GM12892 (cell line): ENCODE results near the gene ABTB2.

ENCODE experiments used
- POLR2A ChIP-seq: IDR thresholded peaks from 2 replicates; pipeline ENCODE4 v1.6.1; 2011; ENCODE audit warnings: low read depth, low read length, control low read depth
- POLR2AphosphoS5 ChIP-seq: IDR thresholded peaks from 2 replicates; pipeline ENCODE4 v1.6.1; 2011; ENCODE audit warnings: low read depth, low read length, control low read depth
- TAF1 ChIP-seq: IDR thresholded peaks from 2 replicates; pipeline ENCODE4 v1.6.1; 2011; ENCODE audit warnings: low read depth, mild to moderate bottlenecking, control low read depth, low read length, borderline replicate concordance

DNA sequence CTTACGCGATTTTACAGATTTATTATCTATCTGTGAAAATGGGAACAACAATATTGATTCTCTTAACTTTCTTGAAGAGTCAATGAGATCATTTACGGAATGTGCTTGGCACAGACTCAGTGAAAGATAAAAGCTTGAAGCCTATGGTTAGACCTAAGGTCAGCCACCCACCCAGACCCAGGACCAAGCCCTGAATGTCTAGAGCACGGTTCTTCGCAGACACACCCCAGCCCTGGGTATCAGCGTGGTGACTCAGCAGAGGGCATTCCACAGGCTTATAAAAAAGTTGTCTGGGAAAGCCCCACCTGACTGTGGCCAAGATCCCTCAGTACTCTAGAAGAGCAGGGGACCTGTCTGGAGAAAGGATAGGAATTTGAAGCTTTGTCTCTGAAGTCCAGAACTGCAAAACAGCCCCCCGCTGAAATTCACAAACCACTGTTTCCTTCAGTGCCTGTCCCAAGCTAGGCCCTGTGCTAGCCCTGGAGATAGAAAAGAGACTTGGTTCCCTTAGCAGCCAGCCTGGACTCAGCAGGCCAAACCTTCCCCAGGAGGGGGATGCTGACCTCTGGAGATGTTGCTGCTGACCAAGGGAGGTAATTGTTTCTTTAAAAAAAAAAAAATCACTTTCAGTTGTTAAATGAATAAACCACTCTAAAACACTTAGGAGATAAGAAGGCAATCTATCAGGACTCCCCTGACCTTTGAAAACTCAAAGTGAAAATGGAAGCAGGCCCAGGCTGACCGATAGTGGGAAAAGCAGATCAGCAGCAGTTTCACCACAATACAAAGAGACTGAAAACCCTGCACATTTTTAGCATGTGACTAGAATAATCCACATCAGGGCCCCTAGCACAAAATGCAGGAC lies 114.0 kb downstream of the ABTB2 start:
- TF ChIP-seq TAF1 (no peak), POLR2A (no peak), POLR2AphosphoS5 (no peak; the same call in 1 of the 2 replicates)
